ENCODE results near the gene PAX8.
"Not testable (repeated sequence)": the region's sequence is repeated elsewhere in the genome, so short reads cannot be mapped to it uniquely, and the experiment has no call there.

PAX8 gene

DNA sequence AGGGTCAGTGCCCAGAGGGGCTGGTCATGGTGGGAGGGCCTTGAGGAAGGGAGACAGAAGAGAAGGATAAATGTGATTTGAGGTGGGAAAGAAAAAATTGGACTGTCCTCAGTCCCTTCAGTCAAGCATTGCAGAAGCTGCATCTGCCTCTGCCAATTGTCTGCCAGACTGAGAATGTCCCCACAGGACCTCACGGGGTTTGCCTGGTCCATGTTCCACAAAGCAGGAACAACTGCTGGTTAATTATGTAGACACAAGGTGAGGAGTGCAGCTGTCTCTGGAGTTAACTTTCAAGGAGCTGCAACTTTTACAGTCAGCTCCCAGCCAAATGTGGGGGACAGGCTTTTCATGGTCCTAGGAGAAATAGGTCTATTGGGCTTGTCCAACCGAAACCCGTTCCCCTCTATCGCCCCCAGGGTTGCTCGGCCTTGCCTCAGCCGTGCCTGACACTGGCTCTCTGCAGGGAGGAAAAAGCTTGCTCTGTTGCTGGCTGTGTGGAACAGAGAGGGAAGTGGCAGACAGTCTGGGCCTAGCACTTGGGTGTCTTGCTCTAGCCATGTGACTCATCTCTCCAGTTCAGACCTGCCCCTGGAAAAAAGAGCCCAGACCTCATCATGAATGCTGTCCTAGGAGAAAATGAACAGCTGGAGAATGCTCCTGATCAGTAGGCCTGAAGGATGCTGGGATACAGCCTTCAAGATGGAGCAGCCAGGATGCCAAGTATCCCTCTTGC lies 31.1 kb upstream of the PAX8 start:
- Histone ChIP-seq H3K36me3 (replicated peaks in 1 of 2; ENCODE audit: control insufficient read depth in 2 of 2, insufficient read depth in 2 of 2, low read length in 2 of 2) (no peaks in the 10 kb centered on the region), H2BK5ac (ENCODE audit: low read length) (no peak overlapping the region), H3K4me1 (ENCODE audit: control insufficient read depth in 2 of 2, insufficient read depth in 1 of 2, low read depth in 1 of 2, low read length in 2 of 2) (peaks cover 23 to 29% of the 10 kb centered on the region in 2 donors), H2AFZ (ENCODE audit: low read length) (no peak overlapping the region), H3K79me1 (ENCODE audit: low read depth, low read length) (no peaks in the 10 kb centered on the region), H3K14ac (ENCODE audit: low read length) (no peak overlapping the region), H3K27ac (replicated peaks; ENCODE audit: low read length) (no peak overlapping the region), H4K91ac (ENCODE audit: low read depth, low read length, poor library complexity) (no peak overlapping the region), H3K4me3 (ENCODE audit: low read length in 2 of 2) (no peak overlapping the region), H3K27me3 (ENCODE audit: control insufficient read depth in 3 of 3, insufficient read depth in 3 of 3, low read depth in 1 of 3, low read length in 3 of 3) (no peaks in the 10 kb centered on the region), H4K8ac (ENCODE audit: low read depth, low read length) (no peak overlapping the region), H3K9me3 (replicated peaks in 1 of 2; ENCODE audit: control insufficient read depth in 2 of 2, insufficient read depth in 1 of 2, low read depth in 1 of 2, low read length in 2 of 2) (no peaks in the 10 kb centered on the region), H2BK15ac (ENCODE audit: low read length) (peak overlapping the region; percentile 32), H2AK5ac (ENCODE audit: low read depth, low read length) (peak overlapping the region; percentile 47), H3K4me2 (ENCODE audit: insufficient read depth, low read length, poor library complexity, severe bottlenecking) (no peak overlapping the region), H3K9ac (ENCODE audit: low read depth, low read length, poor library complexity) (peak overlapping the region; percentile 34), H3K4ac (ENCODE audit: low read length) (no peak overlapping the region), H2BK120ac (ENCODE audit: low read depth, low read length) (no peak overlapping the region), H2BK12ac (ENCODE audit: low read length) (no peak overlapping the region), H3K18ac (ENCODE audit: low read length) (peak overlapping the region; percentile 52), H3K23ac (ENCODE audit: low read depth, low read length, poor library complexity) (no peak overlapping the region)
- no CpG with 5 or more reads among the region's 6 CpGs for WGBS, 2 donors (ENCODE audit: extremely low coverage in 2 of 2, insufficient read length in 2 of 2, insufficient replicate concordance in 1 of 2)
- DNase-seq (ENCODE audit: low spot score), result no peak

DNA sequence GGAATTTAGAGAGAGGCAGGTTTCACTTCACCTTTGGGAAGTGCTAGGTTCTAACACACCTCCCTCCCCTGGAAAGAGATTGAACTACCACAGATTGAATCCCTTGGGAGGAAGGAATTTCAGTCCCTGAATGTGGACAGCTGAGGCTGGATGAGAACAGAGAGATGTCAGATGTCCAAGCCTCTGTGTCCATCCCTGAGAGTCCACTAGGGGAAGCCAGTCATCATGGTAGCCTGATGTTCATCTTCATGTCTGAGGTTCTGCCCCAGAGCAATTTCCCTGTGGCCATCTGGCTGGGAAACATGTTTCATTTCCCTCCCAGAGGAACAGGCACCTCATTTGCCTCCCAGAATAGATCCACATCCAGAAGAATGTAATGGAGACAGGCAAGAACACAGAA lies 30.1 kb upstream of the PAX8 start:
- H3K4me1 ChIP-seq (ENCODE audit: control insufficient read depth in 2 of 2, insufficient read depth in 1 of 2, low read depth in 1 of 2, low read length in 2 of 2), result peaks cover 28 to 36% of the 10 kb centered on the region in 2 donors
- H4K8ac ChIP-seq (ENCODE audit: low read depth, low read length); H2AK5ac ChIP-seq (ENCODE audit: low read depth, low read length); H3K36me3 ChIP-seq (replicated peaks in 1 of 2; ENCODE audit: control insufficient read depth in 2 of 2, insufficient read depth in 2 of 2, low read length in 2 of 2); H3K9me3 ChIP-seq (replicated peaks in 1 of 2; ENCODE audit: control insufficient read depth in 2 of 2, insufficient read depth in 1 of 2, low read depth in 1 of 2, low read length in 2 of 2); H3K18ac ChIP-seq (ENCODE audit: low read length); H2BK15ac ChIP-seq (ENCODE audit: low read length); H3K4me3 ChIP-seq (ENCODE audit: low read length in 2 of 2); H2BK120ac ChIP-seq (ENCODE audit: low read depth, low read length); H3K27ac ChIP-seq (replicated peaks; ENCODE audit: low read length); H3K27me3 ChIP-seq (ENCODE audit: control insufficient read depth in 3 of 3, insufficient read depth in 3 of 3, low read depth in 1 of 3, low read length in 3 of 3); H3K4ac ChIP-seq (ENCODE audit: low read length); H3K9ac ChIP-seq (ENCODE audit: low read depth, low read length, poor library complexity); H2BK5ac ChIP-seq (ENCODE audit: low read length); H4K91ac ChIP-seq (ENCODE audit: low read depth, low read length, poor library complexity); H2BK12ac ChIP-seq (ENCODE audit: low read length); H3K14ac ChIP-seq (ENCODE audit: low read length); DNase-seq (ENCODE audit: low spot score); H3K79me1 ChIP-seq (ENCODE audit: low read depth, low read length); H3K23ac ChIP-seq (ENCODE audit: low read depth, low read length, poor library complexity); H3K4me2 ChIP-seq (ENCODE audit: insufficient read depth, low read length, poor library complexity, severe bottlenecking); H2AFZ ChIP-seq (ENCODE audit: low read length): not testable (repeated sequence)

DNA sequence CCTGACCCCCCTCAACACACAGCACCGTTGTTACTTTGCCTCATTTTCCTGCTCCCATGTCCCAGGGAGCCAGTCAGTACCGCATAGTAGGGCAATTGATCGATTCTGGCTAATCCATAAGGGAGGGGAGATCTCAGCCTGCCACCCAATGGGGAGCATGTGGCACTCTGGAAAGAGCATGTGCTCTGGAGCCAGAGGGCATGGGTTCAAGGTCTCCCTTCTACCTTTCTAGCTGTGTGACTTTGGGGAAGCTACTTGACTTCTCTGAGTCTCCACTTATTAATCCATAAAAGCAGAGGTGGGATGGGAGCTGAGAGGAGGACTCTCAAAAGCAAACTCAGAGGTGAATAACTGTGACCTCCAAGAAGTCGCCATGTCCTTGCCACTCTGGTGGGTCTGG lies 27.5 kb upstream of the PAX8 start:
- not testable (repeated sequence) for H2BK15ac ChIP-seq (ENCODE audit: low read length); H3K9me3 ChIP-seq (replicated peaks in 1 of 2; ENCODE audit: control insufficient read depth in 2 of 2, insufficient read depth in 1 of 2, low read depth in 1 of 2, low read length in 2 of 2); H3K4ac ChIP-seq (ENCODE audit: low read length); H3K36me3 ChIP-seq (replicated peaks in 1 of 2; ENCODE audit: control insufficient read depth in 2 of 2, insufficient read depth in 2 of 2, low read length in 2 of 2); H4K8ac ChIP-seq (ENCODE audit: low read depth, low read length); H2BK5ac ChIP-seq (ENCODE audit: low read length); H2BK12ac ChIP-seq (ENCODE audit: low read length); H3K14ac ChIP-seq (ENCODE audit: low read length); H2AK5ac ChIP-seq (ENCODE audit: low read depth, low read length); H3K27me3 ChIP-seq (ENCODE audit: control insufficient read depth in 3 of 3, insufficient read depth in 3 of 3, low read depth in 1 of 3, low read length in 3 of 3); H4K91ac ChIP-seq (ENCODE audit: low read depth, low read length, poor library complexity); H3K79me1 ChIP-seq (ENCODE audit: low read depth, low read length); H3K4me3 ChIP-seq (ENCODE audit: low read length in 2 of 2); DNase-seq (ENCODE audit: low spot score); H3K23ac ChIP-seq (ENCODE audit: low read depth, low read length, poor library complexity); H3K9ac ChIP-seq (ENCODE audit: low read depth, low read length, poor library complexity); H2BK120ac ChIP-seq (ENCODE audit: low read depth, low read length); H2AFZ ChIP-seq (ENCODE audit: low read length)
- Histone ChIP-seq H3K18ac (ENCODE audit: low read length) (peak overlapping the region; percentile 11), H3K4me2 (ENCODE audit: insufficient read depth, low read length, poor library complexity, severe bottlenecking) (peak overlapping the region; percentile 41), H3K27ac (replicated peaks; ENCODE audit: low read length) (peak overlapping the region; percentile 60), H3K4me1 (ENCODE audit: control insufficient read depth in 2 of 2, insufficient read depth in 1 of 2, low read depth in 1 of 2, low read length in 2 of 2) (peaks cover 20 to 33% of the 10 kb centered on the region in 2 donors)
- WGBS, 2 donors (ENCODE audit: extremely low coverage in 2 of 2, insufficient read length in 2 of 2, insufficient replicate concordance in 1 of 2), result no CpG with 5 or more reads among the region's 4 CpGs

DNA sequence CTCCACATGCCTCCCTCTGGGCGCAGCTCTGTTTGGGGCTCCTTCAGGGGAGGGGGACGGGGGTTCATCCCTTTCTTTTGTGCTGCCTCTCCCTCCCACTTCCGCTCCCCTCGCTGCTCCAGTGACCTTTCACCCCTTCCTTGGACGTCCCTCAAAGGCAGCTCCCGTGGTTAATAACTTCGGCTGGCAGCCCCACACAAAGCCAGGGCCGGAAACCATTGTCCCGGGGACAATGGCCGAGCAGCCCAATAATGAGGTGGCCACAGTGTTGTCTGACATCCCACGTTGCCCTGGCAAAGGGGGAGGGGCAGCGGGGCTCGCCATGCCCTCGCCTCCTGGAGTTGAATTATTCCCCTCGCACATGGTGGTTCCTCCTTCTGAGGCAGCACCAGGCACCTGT lies 27.0 kb upstream of the PAX8 start:
- no CpG with 5 or more reads among the region's 15 CpGs for WGBS, 2 donors (ENCODE audit: extremely low coverage in 2 of 2, insufficient read length in 2 of 2, insufficient replicate concordance in 1 of 2)
- H3K27ac ChIP-seq (replicated peaks; ENCODE audit: low read length), result peak overlapping the region; percentile 60

More for the DNA sequence above, 27.0 kb upstream of the PAX8 start:
- H3K23ac ChIP-seq (ENCODE audit: low read depth, low read length, poor library complexity); H2BK12ac ChIP-seq (ENCODE audit: low read length); H3K9ac ChIP-seq (ENCODE audit: low read depth, low read length, poor library complexity); H4K8ac ChIP-seq (ENCODE audit: low read depth, low read length); H2AK5ac ChIP-seq (ENCODE audit: low read depth, low read length); H3K27me3 ChIP-seq (ENCODE audit: control insufficient read depth in 3 of 3, insufficient read depth in 3 of 3, low read depth in 1 of 3, low read length in 3 of 3); H3K4ac ChIP-seq (ENCODE audit: low read length); H3K79me1 ChIP-seq (ENCODE audit: low read depth, low read length); H4K91ac ChIP-seq (ENCODE audit: low read depth, low read length, poor library complexity); H2BK5ac ChIP-seq (ENCODE audit: low read length); H3K4me3 ChIP-seq (ENCODE audit: low read length in 2 of 2); H2BK120ac ChIP-seq (ENCODE audit: low read depth, low read length); H3K14ac ChIP-seq (ENCODE audit: low read length); H2BK15ac ChIP-seq (ENCODE audit: low read length); H3K9me3 ChIP-seq (replicated peaks in 1 of 2; ENCODE audit: control insufficient read depth in 2 of 2, insufficient read depth in 1 of 2, low read depth in 1 of 2, low read length in 2 of 2); H3K36me3 ChIP-seq (replicated peaks in 1 of 2; ENCODE audit: control insufficient read depth in 2 of 2, insufficient read depth in 2 of 2, low read length in 2 of 2): not testable (repeated sequence)
- peaks cover 20 to 29% of the 10 kb centered on the region in 2 donors for H3K4me1 ChIP-seq (ENCODE audit: control insufficient read depth in 2 of 2, insufficient read depth in 1 of 2, low read depth in 1 of 2, low read length in 2 of 2)
- H2AFZ ChIP-seq (ENCODE audit: low read length), result peak overlapping the region; percentile 11
- peak overlapping the region; percentile 11 for H3K18ac ChIP-seq (ENCODE audit: low read length)
- DNase-seq (ENCODE audit: low spot score), result peak; percentile 93
- peak overlapping the region; percentile 41 for H3K4me2 ChIP-seq (ENCODE audit: insufficient read depth, low read length, poor library complexity, severe bottlenecking)
